Epithelial cell of proximal tubule (primary cell): ENCODE measurements around the gene PLPP3. TPM values are rescaled to one million over a fixed set of nuclear protein-coding genes. Genes with fewer than 3 reads are reported as not detected.

Experiments
- DNase-seq: peaks from one replicate; pipeline ENCODE4 v3.0.0-alpha.2; 2011; ENCODE audit warnings: low read depth
- H3K4me3 ChIP-seq: 2 replicates; pipeline ENCODE4 v1.5.1; 2011; ENCODE audit warnings: low read depth, mild to moderate bottlenecking, low read length
- total RNA-seq: library from RNA; depleted of rRNA; stranded (reverse); fragments of >200 nt; gene quantifications from 2 replicates; pipeline ENCODE4 v1.2.3, GENCODE V29; 2015
- TF ChIP-seq, protein P1 (sequence below): conservative IDR thresholded peaks from 2 replicates; pipeline ENCODE4 v1.5.1; 2012; ENCODE audit warnings: low read depth, mild to moderate bottlenecking, low read length

PLPP3 gene
- total RNA-seq, 1 donor from 2014 or later, result 2.2 TPM

DNA sequence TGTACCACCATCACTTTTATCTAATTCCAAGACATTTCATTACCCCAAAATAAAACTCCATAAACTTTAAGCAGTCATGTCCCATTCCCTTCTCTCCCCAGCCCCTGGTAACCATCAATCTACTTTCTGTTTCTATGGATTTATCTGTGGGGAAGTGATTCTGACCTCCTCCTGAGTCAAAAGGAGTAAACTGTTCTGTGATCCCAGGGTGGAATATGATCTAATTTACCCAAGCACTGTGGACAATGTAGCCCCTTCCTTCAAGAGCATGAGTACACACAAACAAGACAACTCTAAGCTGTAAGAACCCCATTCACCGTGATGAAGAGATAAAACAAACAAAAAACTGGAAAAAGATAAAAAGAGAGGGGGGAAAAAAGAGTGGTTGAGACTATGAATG, 77.9 kb downstream of the PLPP3 start:
- H3K4me3 ChIP-seq, result no peak overlapping the region
- TF ChIP-seq, protein P1, sequence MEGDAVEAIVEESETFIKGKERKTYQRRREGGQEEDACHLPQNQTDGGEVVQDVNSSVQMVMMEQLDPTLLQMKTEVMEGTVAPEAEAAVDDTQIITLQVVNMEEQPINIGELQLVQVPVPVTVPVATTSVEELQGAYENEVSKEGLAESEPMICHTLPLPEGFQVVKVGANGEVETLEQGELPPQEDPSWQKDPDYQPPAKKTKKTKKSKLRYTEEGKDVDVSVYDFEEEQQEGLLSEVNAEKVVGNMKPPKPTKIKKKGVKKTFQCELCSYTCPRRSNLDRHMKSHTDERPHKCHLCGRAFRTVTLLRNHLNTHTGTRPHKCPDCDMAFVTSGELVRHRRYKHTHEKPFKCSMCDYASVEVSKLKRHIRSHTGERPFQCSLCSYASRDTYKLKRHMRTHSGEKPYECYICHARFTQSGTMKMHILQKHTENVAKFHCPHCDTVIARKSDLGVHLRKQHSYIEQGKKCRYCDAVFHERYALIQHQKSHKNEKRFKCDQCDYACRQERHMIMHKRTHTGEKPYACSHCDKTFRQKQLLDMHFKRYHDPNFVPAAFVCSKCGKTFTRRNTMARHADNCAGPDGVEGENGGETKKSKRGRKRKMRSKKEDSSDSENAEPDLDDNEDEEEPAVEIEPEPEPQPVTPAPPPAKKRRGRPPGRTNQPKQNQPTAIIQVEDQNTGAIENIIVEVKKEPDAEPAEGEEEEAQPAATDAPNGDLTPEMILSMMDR, result no peak
- DNase-seq, result no peak

DNA sequence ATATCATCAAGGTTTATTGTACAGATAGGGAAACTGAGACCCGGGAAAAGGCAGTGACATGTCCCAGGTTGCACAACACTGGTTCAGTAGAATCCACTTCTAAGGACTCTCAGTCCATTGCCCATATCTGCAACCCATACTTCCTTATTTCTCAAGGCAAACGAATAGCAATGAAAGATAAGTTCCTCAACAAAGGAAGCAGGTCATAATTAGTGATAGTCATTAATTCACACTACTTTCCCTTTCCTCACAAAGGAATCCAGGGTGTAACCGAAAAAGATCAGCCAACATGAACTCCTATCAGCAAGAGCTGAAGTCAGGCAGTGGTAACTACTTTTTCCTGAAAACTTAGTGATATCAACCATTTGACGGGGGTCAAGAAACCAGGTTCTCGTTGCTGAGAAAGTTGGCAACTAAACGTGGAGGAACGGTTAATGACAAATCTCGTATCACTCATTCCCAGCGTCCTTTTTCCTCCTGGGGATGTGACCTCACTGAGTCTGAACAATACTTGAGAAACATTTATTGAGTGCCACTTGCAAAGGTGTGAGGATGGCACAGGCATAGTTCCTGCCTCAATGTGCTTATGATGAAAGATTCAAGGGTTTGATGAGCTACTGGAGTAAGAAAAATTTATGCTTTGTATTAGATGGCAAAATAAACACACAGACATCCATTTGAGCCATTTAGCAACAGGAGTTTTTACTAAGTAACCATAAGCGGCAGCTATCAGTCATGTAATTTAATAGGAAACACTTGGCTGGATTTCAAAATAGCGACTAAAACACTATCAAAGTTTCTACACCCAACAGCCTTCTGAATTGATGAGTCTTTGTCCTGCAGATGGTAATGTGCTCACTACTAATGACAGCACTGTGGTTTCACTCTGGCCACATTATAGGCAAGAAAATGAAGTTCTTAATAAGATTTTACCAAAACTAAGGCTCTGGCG, 82.3 kb downstream of the PLPP3 start:
- no peak overlapping the region for H3K4me3 ChIP-seq
- TF ChIP-seq, protein P1, result no peak

GRCh38 chr1:56496158-56496557, 83.2 kb downstream of the PLPP3 start:
- DNase-seq, result no peak
- no peak overlapping the region for H3K4me3 ChIP-seq
- TF ChIP-seq, protein P1, result no peak

More for the DNA sequence above, 82.3 kb downstream of the PLPP3 start:
- peak; percentile 52 for DNase-seq

- H3K4me3 ChIP-seq, result no peak overlapping the region
These were observed 83.8 kb downstream of the PLPP3 start for GRCh38 chr1:56495538-56495937.

GRCh38 chr1:56494306-56494705, 85.1 kb downstream of the PLPP3 start:
- TF ChIP-seq, protein P1, result no peak
- DNase-seq, result no peak
- H3K4me3 ChIP-seq, result no peak overlapping the region

More at GRCh38 chr1:56495538-56495937, 83.8 kb downstream of the PLPP3 start:
- no peak for DNase-seq
- TF ChIP-seq, protein P1, result no peak

DNA sequence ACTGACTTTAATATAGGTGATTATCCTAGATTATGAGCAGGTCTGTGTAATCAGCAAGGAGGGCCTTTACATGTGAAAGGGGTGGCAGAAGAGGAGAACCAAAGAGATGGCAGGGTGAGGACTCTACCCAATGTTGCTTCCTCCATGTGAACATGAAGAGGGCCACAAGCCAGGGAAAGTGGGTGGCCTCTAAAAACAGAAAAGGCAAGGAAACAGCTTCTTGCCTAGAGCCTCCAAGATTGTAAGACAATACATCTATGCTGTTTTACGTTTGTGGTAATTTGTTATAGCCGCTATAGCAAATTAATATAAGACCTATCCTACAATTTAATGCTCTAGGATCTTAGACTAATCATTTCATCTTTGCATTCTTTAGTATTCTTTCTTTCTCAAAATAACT, 85.5 kb downstream of the PLPP3 start:
- TF ChIP-seq, protein P1, result no peak
- no peak overlapping the region for H3K4me3 ChIP-seq
- no peak for DNase-seq
